H9 (cell line): ENCODE measurements around the gene RSPO3. TPM values are rescaled to one million over a fixed set of nuclear protein-coding genes. Genes with fewer than 3 reads are reported as not detected.

Experiments
- DNase-seq: peaks from one replicate; pipeline ENCODE4 v3.0.0-alpha.2; 2017
- H2AFZ ChIP-seq: one replicate; pipeline ENCODE4 v1.6.1; 2013; ENCODE audit warnings: mild to moderate bottlenecking, low read length, control low read depth, moderate library complexity
- H2AK5ac ChIP-seq: 2 replicates; pipeline ENCODE4 v1.6.1; 2013; ENCODE audit warnings: low read length, control low read depth, mixed read lengths; ENCODE audit not compliant: insufficient read length
- H2BK120ac ChIP-seq: one replicate; pipeline ENCODE4 v1.6.1; 2013; ENCODE audit warnings: low read depth, mild to moderate bottlenecking, low read length, control low read depth, inconsistent platforms; ENCODE audit not compliant: poor library complexity, severe bottlenecking
- H2BK12ac ChIP-seq: 2 replicates; pipeline ENCODE4 v1.6.1; 2013; ENCODE audit warnings: low read length, control low read depth, mixed read lengths, low read depth; ENCODE audit not compliant: insufficient read length
- H2BK15ac ChIP-seq: 2 replicates; pipeline ENCODE4 v1.6.1; 2013; ENCODE audit warnings: low read depth, low read length, control low read depth
- H2BK20ac ChIP-seq: one replicate; pipeline ENCODE4 v1.6.1; 2013; ENCODE audit warnings: low read depth, mild to moderate bottlenecking, low read length, control low read depth, inconsistent platforms; ENCODE audit not compliant: poor library complexity, severe bottlenecking
- H2BK5ac ChIP-seq: 2 replicates; pipeline ENCODE4 v1.6.1; 2013; ENCODE audit warnings: low read length, control low read depth, mixed read lengths; ENCODE audit not compliant: insufficient read length
- H3K14ac ChIP-seq: 2 replicates; pipeline ENCODE4 v1.6.1; 2013; ENCODE audit warnings: low read length, control low read depth; ENCODE audit not compliant: insufficient read depth
- H3K18ac ChIP-seq: 2 replicates; pipeline ENCODE4 v1.6.1; 2013; ENCODE audit warnings: low read depth, mild to moderate bottlenecking, mixed read lengths, low read length, control low read depth; ENCODE audit not compliant: insufficient read length
- H3K23ac ChIP-seq: 2 replicates; pipeline ENCODE4 v1.6.1; 2013; ENCODE audit warnings: low read length, control low read depth, mixed read lengths, low read depth; ENCODE audit not compliant: insufficient read length
- H3K23me2 ChIP-seq: 2 replicates; pipeline ENCODE4 v1.6.1; 2013; ENCODE audit warnings: low read depth, mild to moderate bottlenecking, mixed read lengths, low read length, control low read depth; ENCODE audit not compliant: insufficient read length, poor library complexity, severe bottlenecking
- H3K27ac ChIP-seq: 2 replicates; pipeline ENCODE4 v1.5.1; 2013; ENCODE audit warnings: low read length, control low read depth, mixed read lengths, low read depth; ENCODE audit not compliant: insufficient read length
- H3K27me3 ChIP-seq: 2 replicates; pipeline ENCODE4 v1.6.1; 2013; ENCODE audit warnings: low read length, control low read depth, inconsistent platforms; ENCODE audit not compliant: insufficient read depth
- H3K4ac ChIP-seq: 2 replicates; pipeline ENCODE4 v1.6.1; 2013; ENCODE audit warnings: low read depth, mild to moderate bottlenecking, control low read depth, inconsistent platforms, low read length, moderate library complexity
- H3K4me1 ChIP-seq: 2 replicates; pipeline ENCODE4 v1.6.1; 2013; ENCODE audit warnings: low read length, control low read depth, inconsistent platforms; ENCODE audit not compliant: insufficient read depth
- H3K4me2 ChIP-seq: 2 replicates; pipeline ENCODE4 v1.6.1; 2013; ENCODE audit warnings: low read length, control low read depth, mixed read lengths; ENCODE audit not compliant: insufficient read length, insufficient read depth
- H3K56ac ChIP-seq: 2 replicates; pipeline ENCODE4 v1.6.1; 2013; ENCODE audit warnings: low read depth, mild to moderate bottlenecking, mixed read lengths, low read length, control low read depth; ENCODE audit not compliant: insufficient read length
- H3K79me1 ChIP-seq: 2 replicates; pipeline ENCODE4 v1.6.1; 2013; ENCODE audit warnings: low read depth, mild to moderate bottlenecking, moderate library complexity, low read length, control low read depth, inconsistent platforms; ENCODE audit not compliant: insufficient read depth, poor library complexity, severe bottlenecking
- H3K79me2 ChIP-seq: 2 replicates; pipeline ENCODE4 v1.6.1; 2013; ENCODE audit warnings: low read length, control low read depth, inconsistent platforms; ENCODE audit not compliant: insufficient read depth
- H3K9ac ChIP-seq: 2 replicates; pipeline ENCODE4 v1.6.1; 2013; ENCODE audit warnings: low read length, control low read depth, mixed read lengths; ENCODE audit not compliant: insufficient read length; ENCODE audit errors: extremely low read depth
- H3K9me3 ChIP-seq: one replicate; pipeline ENCODE4 v1.6.1; 2013; ENCODE audit warnings: low read depth, low read length, inconsistent platforms; ENCODE audit not compliant: control insufficient read depth
- H3T11ph ChIP-seq: one replicate; pipeline ENCODE4 v1.6.1; 2013; ENCODE audit warnings: mild to moderate bottlenecking, low read length, control low read depth, inconsistent platforms
- H4K20me1 ChIP-seq: one replicate; pipeline ENCODE4 v1.6.1; 2013; ENCODE audit not compliant: control insufficient read depth, insufficient read length, insufficient read depth
- H4K5ac ChIP-seq: 2 replicates; pipeline ENCODE4 v1.6.1; 2013; ENCODE audit warnings: low read depth, mild to moderate bottlenecking, mixed read lengths, low read length, control low read depth; ENCODE audit not compliant: insufficient read length
- H4K8ac ChIP-seq: replicated peaks from 2 replicates; pipeline ENCODE4 v1.6.1; 2013; ENCODE audit warnings: low read length, control low read depth, mixed read lengths, low read depth; ENCODE audit not compliant: insufficient read length
- H4K91ac ChIP-seq: 2 replicates; pipeline ENCODE4 v1.6.1; 2013; ENCODE audit warnings: low read depth, mild to moderate bottlenecking, moderate library complexity, mixed read lengths, low read length, control low read depth; ENCODE audit not compliant: insufficient read length
- H3K27ac Mint-ChIP-seq, 3 experiments: 2 replicates in 2 of 3; 3 replicates in 1 of 3; pipeline ENCODE4 v1.8.0; 2020 to 2021; ENCODE audit warnings: mixed read lengths in 3 of 3, mild to moderate bottlenecking in 1 of 3, moderate library complexity in 1 of 3
- H3K27me3 Mint-ChIP-seq: 2 replicates; pipeline ENCODE4 v1.8.0; 2021; ENCODE audit warnings: low read depth, mild to moderate bottlenecking, moderate library complexity, mixed read lengths
- H3K36me3 Mint-ChIP-seq, 3 experiments: 2 replicates in 2 of 3; 3 replicates in 1 of 3; pipeline ENCODE4 v1.8.0; 2020 to 2021; ENCODE audit warnings: low read depth in 3 of 3, mixed read lengths in 3 of 3; ENCODE audit not compliant: insufficient read depth in 1 of 3
- H3K4me1 Mint-ChIP-seq, 2 experiments: 2 replicates each; pipeline ENCODE4 v1.8.0; 2020; ENCODE audit warnings: mixed read lengths in 2 of 2
- H3K4me3 Mint-ChIP-seq, 2 experiments: 2 replicates in 1 of 2; 3 replicates in 1 of 2; pipeline ENCODE4 v1.8.0; 2020 to 2021; ENCODE audit warnings: mild to moderate bottlenecking in 2 of 2, mixed read lengths in 2 of 2, moderate library complexity in 1 of 2
- H3K9me3 Mint-ChIP-seq, 2 experiments: 2 replicates in 1 of 2; 3 replicates in 1 of 2; pipeline ENCODE4 v1.8.0; 2020; ENCODE audit warnings: mild to moderate bottlenecking in 2 of 2, mixed read lengths in 2 of 2, moderate library complexity in 1 of 2
- CTCF ChIP-seq: fragments of 200-600 bp; sonication (generic); conservative IDR thresholded peaks from 3 replicates; pipeline ENCODE4 v1.8.0; 2021; ENCODE audit warnings: antibody characterized with exemption, mild to moderate bottlenecking
- WGBS: extraction: QIAGEN DNeasy Blood & Tissue Kit; methylation state at CpG from one replicate; pipeline ENCODE4 v1.1.7; 2013; ENCODE audit warnings: missing lambda C conversion rate, low lambda C conversion rate, mixed read lengths; ENCODE audit not compliant: insufficient read length; ENCODE audit errors: extremely low coverage; 5-methylcytosine and 5-hydroxymethylcytosine counted together
- total RNA-seq: library from RNA; stranded (reverse); gene quantifications from 2 replicates; pipeline ENCODE4 v1.2.1, GENCODE V29; 2021

RSPO3 gene
- total RNA-seq, 1 experiment from 2014 or later: not detected

DNA sequence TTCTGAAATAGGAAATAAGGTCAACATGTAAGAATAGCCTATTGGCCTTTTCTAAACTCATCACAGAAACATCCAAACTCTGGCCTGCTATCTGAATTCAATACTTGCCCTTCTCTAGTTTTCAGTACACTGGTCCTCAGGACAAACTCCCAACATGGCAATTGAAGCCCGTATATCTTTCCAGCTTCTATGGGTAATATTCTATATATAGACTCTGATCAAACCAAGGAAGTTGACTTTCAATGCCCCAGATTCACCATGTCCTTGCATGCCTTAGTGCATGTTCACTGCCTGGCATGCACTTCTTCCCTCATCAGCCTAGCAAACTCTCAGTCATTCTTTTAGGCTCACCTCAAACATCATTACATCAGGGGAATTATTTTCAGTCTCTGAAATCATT is 73.2 kb downstream of the RSPO3 start:
- no peaks in the 10 kb centered on the region for H3K79me1 ChIP-seq
- no peak overlapping the region for H3K18ac ChIP-seq
- Mint-ChIP-seq H3K27me3 (no peaks in the 10 kb centered on the region), H3K9me3 (no peaks in the 10 kb centered on the region), H3K36me3 (no peaks in the 10 kb centered on the region), H3K4me1 (no peaks in the 10 kb centered on the region), H3K27ac (no peak overlapping the region), H3K4me3 (no peak overlapping the region)
- H2AK5ac ChIP-seq: no peak overlapping the region
- H4K91ac ChIP-seq: no peak overlapping the region
- no peak overlapping the region for H3T11ph ChIP-seq
- H3K27ac ChIP-seq: no peak overlapping the region
- H3K4ac ChIP-seq: no peak overlapping the region
- H2BK120ac ChIP-seq: no peak overlapping the region
- H4K8ac ChIP-seq: no peak overlapping the region
- no peak overlapping the region for H4K5ac ChIP-seq
- no peaks in the 10 kb centered on the region for H4K20me1 ChIP-seq
- no peak overlapping the region for H3K56ac ChIP-seq
- no peak overlapping the region for H3K14ac ChIP-seq
- no peak overlapping the region for H2BK15ac ChIP-seq
- H3K4me2 ChIP-seq: no peak overlapping the region
- no peaks in the 10 kb centered on the region for H3K9me3 ChIP-seq
- H3K9ac ChIP-seq: no peak overlapping the region
- no peak overlapping the region for H3K23ac ChIP-seq
- WGBS: no CpG with 5 or more reads among the region's 1 CpG
- no peak overlapping the region for H2BK5ac ChIP-seq
- H2BK12ac ChIP-seq: no peak overlapping the region
- no peaks in the 10 kb centered on the region for H3K23me2 ChIP-seq
- H3K79me2 ChIP-seq: no peaks in the 10 kb centered on the region
- TF ChIP-seq CTCF: no peak
- no peaks in the 10 kb centered on the region for H3K27me3 ChIP-seq
- H3K4me1 ChIP-seq: no peaks in the 10 kb centered on the region
- H2BK20ac ChIP-seq: no peak overlapping the region
- H2AFZ ChIP-seq: no peak overlapping the region
- no peak for DNase-seq
